ENCODE data around the gene ARSJ.

Gene ARSJ
- 0 to 0.70 (median 0.35) reads per million in 3 donors for total RNA-seq

- Histone ChIP-seq H3K4me3 (ENCODE audit: insufficient read depth, low read depth, low read length, poor library complexity, severe bottlenecking) (peak within 1 kb of the TSS; percentile 62), H3K4me1 (ENCODE audit: control insufficient read depth, insufficient read depth, low read length, poor library complexity, severe bottlenecking) (peaks cover 7% of the 10 kb centered on the region), H3K27me3 (replicated peaks; ENCODE audit: control insufficient read depth, insufficient read depth, low read length, poor library complexity, severe bottlenecking) (peaks cover 25% of the 10 kb centered on the region), H3K36me3 (ENCODE audit: control insufficient read depth, insufficient read depth, low read length) (no peaks in the 10 kb centered on the region), H3K9me3 (ENCODE audit: control insufficient read depth, low read length) (no peaks in the 10 kb centered on the region), H3K27ac (ENCODE audit: insufficient read depth, low read length, poor library complexity, severe bottlenecking) (no peak within 1 kb of the TSS)
- no peak for DNase-seq
These were observed at the start of gene ARSJ for GRCh38 chr4:113979148-113979904. Gene ARSJ (minus strand): TSS chr4:113979647. CDS start chr4:113978834, 813 bp downstream.

- Histone ChIP-seq H3K4me1 (ENCODE audit: control insufficient read depth, insufficient read depth, low read length, poor library complexity, severe bottlenecking) (no peaks in the 10 kb centered on the region), H3K36me3 (ENCODE audit: control insufficient read depth, insufficient read depth, low read length) (no peaks in the 10 kb centered on the region), H3K27me3 (replicated peaks; ENCODE audit: control insufficient read depth, insufficient read depth, low read length, poor library complexity, severe bottlenecking) (no peaks in the 10 kb centered on the region), H3K4me3 (ENCODE audit: insufficient read depth, low read depth, low read length, poor library complexity, severe bottlenecking) (no peak overlapping the region), H3K27ac (ENCODE audit: insufficient read depth, low read length, poor library complexity, severe bottlenecking) (no peak overlapping the region), H3K9me3 (ENCODE audit: control insufficient read depth, low read length) (no peaks in the 10 kb centered on the region)
- DNase-seq: no peak
These were observed 48.6 kb upstream of the ARSJ start for GRCh38 chr4:114028071-114028470.

- Histone ChIP-seq H3K4me1 (ENCODE audit: control insufficient read depth, insufficient read depth, low read length, poor library complexity, severe bottlenecking) (no peaks in the 10 kb centered on the region), H3K4me3 (ENCODE audit: insufficient read depth, low read depth, low read length, poor library complexity, severe bottlenecking) (no peak overlapping the region), H3K27me3 (replicated peaks; ENCODE audit: control insufficient read depth, insufficient read depth, low read length, poor library complexity, severe bottlenecking) (no peaks in the 10 kb centered on the region), H3K9me3 (ENCODE audit: control insufficient read depth, low read length) (no peaks in the 10 kb centered on the region), H3K27ac (ENCODE audit: insufficient read depth, low read length, poor library complexity, severe bottlenecking) (no peak overlapping the region), H3K36me3 (ENCODE audit: control insufficient read depth, insufficient read depth, low read length) (no peaks in the 10 kb centered on the region)
- no peak for DNase-seq
These were observed 48.1 kb upstream of the ARSJ start for GRCh38 chr4:114027596-114027995.

- no peak for DNase-seq
- Histone ChIP-seq H3K36me3 (ENCODE audit: control insufficient read depth, insufficient read depth, low read length) (no peaks in the 10 kb centered on the region), H3K4me1 (ENCODE audit: control insufficient read depth, insufficient read depth, low read length, poor library complexity, severe bottlenecking) (no peaks in the 10 kb centered on the region), H3K27ac (ENCODE audit: insufficient read depth, low read length, poor library complexity, severe bottlenecking) (no peak overlapping the region), H3K4me3 (ENCODE audit: insufficient read depth, low read depth, low read length, poor library complexity, severe bottlenecking) (no peak overlapping the region), H3K9me3 (ENCODE audit: control insufficient read depth, low read length) (no peaks in the 10 kb centered on the region), H3K27me3 (replicated peaks; ENCODE audit: control insufficient read depth, insufficient read depth, low read length, poor library complexity, severe bottlenecking) (no peaks in the 10 kb centered on the region)
These were observed 47.0 kb upstream of the ARSJ start for GRCh38 chr4:114026447-114026846.

- DNase-seq: no peak
- H3K4me3 ChIP-seq (ENCODE audit: insufficient read depth, low read depth, low read length, poor library complexity, severe bottlenecking): no peak overlapping the region
- H3K9me3 ChIP-seq (ENCODE audit: control insufficient read depth, low read length): no peaks in the 10 kb centered on the region
- H3K27me3 ChIP-seq (replicated peaks; ENCODE audit: control insufficient read depth, insufficient read depth, low read length, poor library complexity, severe bottlenecking): no peaks in the 10 kb centered on the region
- no peak overlapping the region for H3K27ac ChIP-seq (ENCODE audit: insufficient read depth, low read length, poor library complexity, severe bottlenecking)
- H3K4me1 ChIP-seq (ENCODE audit: control insufficient read depth, insufficient read depth, low read length, poor library complexity, severe bottlenecking): no peaks in the 10 kb centered on the region
- H3K36me3 ChIP-seq (ENCODE audit: control insufficient read depth, insufficient read depth, low read length): no peaks in the 10 kb centered on the region
These were observed 45.8 kb upstream of the ARSJ start for GRCh38 chr4:114025176-114025777.

- Histone ChIP-seq H3K36me3 (ENCODE audit: control insufficient read depth, insufficient read depth, low read length) (no peaks in the 10 kb centered on the region), H3K27me3 (replicated peaks; ENCODE audit: control insufficient read depth, insufficient read depth, low read length, poor library complexity, severe bottlenecking) (no peaks in the 10 kb centered on the region), H3K27ac (ENCODE audit: insufficient read depth, low read length, poor library complexity, severe bottlenecking) (no peak overlapping the region), H3K4me3 (ENCODE audit: insufficient read depth, low read depth, low read length, poor library complexity, severe bottlenecking) (no peak overlapping the region), H3K4me1 (ENCODE audit: control insufficient read depth, insufficient read depth, low read length, poor library complexity, severe bottlenecking) (no peaks in the 10 kb centered on the region), H3K9me3 (ENCODE audit: control insufficient read depth, low read length) (no peaks in the 10 kb centered on the region)
- no peak for DNase-seq
These were observed 42.0 kb upstream of the ARSJ start for GRCh38 chr4:114021451-114021850.

GRCh38 chr4:114019969-114020358 lies 40.5 kb upstream of the ARSJ start:
- Histone ChIP-seq H3K27ac (ENCODE audit: insufficient read depth, low read length, poor library complexity, severe bottlenecking) (no peak overlapping the region), H3K4me3 (ENCODE audit: insufficient read depth, low read depth, low read length, poor library complexity, severe bottlenecking) (no peak overlapping the region), H3K9me3 (ENCODE audit: control insufficient read depth, low read length) (no peaks in the 10 kb centered on the region), H3K27me3 (replicated peaks; ENCODE audit: control insufficient read depth, insufficient read depth, low read length, poor library complexity, severe bottlenecking) (no peaks in the 10 kb centered on the region), H3K4me1 (ENCODE audit: control insufficient read depth, insufficient read depth, low read length, poor library complexity, severe bottlenecking) (no peaks in the 10 kb centered on the region), H3K36me3 (ENCODE audit: control insufficient read depth, insufficient read depth, low read length) (no peaks in the 10 kb centered on the region)
- no peak for DNase-seq

- no peak for DNase-seq
- H3K4me3 ChIP-seq (ENCODE audit: insufficient read depth, low read depth, low read length, poor library complexity, severe bottlenecking): no peak overlapping the region
- H3K9me3 ChIP-seq (ENCODE audit: control insufficient read depth, low read length): no peaks in the 10 kb centered on the region
- no peaks in the 10 kb centered on the region for H3K27me3 ChIP-seq (replicated peaks; ENCODE audit: control insufficient read depth, insufficient read depth, low read length, poor library complexity, severe bottlenecking)
- no peaks in the 10 kb centered on the region for H3K4me1 ChIP-seq (ENCODE audit: control insufficient read depth, insufficient read depth, low read length, poor library complexity, severe bottlenecking)
- no peaks in the 10 kb centered on the region for H3K36me3 ChIP-seq (ENCODE audit: control insufficient read depth, insufficient read depth, low read length)
- H3K27ac ChIP-seq (ENCODE audit: insufficient read depth, low read length, poor library complexity, severe bottlenecking): no peak overlapping the region
These were observed 40.0 kb upstream of the ARSJ start for GRCh38 chr4:114019276-114019968.

- Histone ChIP-seq H3K9me3 (ENCODE audit: control insufficient read depth, low read length) (no peaks in the 10 kb centered on the region), H3K4me3 (ENCODE audit: insufficient read depth, low read depth, low read length, poor library complexity, severe bottlenecking) (no peak overlapping the region), H3K4me1 (ENCODE audit: control insufficient read depth, insufficient read depth, low read length, poor library complexity, severe bottlenecking) (no peaks in the 10 kb centered on the region), H3K36me3 (ENCODE audit: control insufficient read depth, insufficient read depth, low read length) (no peaks in the 10 kb centered on the region), H3K27ac (ENCODE audit: insufficient read depth, low read length, poor library complexity, severe bottlenecking) (no peak overlapping the region), H3K27me3 (replicated peaks; ENCODE audit: control insufficient read depth, insufficient read depth, low read length, poor library complexity, severe bottlenecking) (no peaks in the 10 kb centered on the region)
- DNase-seq: no peak
These were observed 37.9 kb upstream of the ARSJ start for GRCh38 chr4:114017120-114017917.
